ENCODE data around the gene FCER1A. TPM values are rescaled to one million over a fixed set of nuclear protein-coding genes. Genes with fewer than 3 reads are reported as not detected.

The FCER1A gene
- not detected in 2 replicates for total RNA-seq (2014; rRNA removed; shearing (Covaris generic))

DNA sequence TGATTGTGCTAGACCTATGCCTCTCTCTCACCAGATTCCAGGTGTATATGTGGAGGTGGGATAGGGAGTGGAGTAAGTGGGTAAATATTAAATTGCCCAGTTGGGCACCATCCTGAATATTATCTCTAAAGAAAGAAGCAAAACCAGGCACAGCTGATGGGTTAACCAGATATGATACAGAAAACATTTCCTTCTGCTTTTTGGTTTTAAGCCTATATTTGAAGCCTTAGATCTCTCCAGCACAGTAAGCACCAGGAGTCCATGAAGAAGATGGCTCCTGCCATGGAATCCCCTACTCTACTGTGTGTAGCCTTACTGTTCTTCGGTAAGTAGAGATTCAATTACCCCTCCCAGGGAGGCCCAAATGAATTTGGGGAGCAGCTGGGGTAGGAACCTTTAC lies at the start of gene FCER1A:
TSS of gene FCER1A (plus strand) at position 242 of the 400 bp plus-strand sequence. CDS start at position 271, 29 bp downstream.
- no peaks in the 10 kb centered on the region for H3K36me3 ChIP-seq (replicated peaks; ENCODE audit: control insufficient read depth, insufficient read depth, low read length)
- no peak within 1 kb of the TSS for H3K4me3 ChIP-seq (ENCODE audit: insufficient read depth, low read depth, low read length)
- no peaks in the 10 kb centered on the region for H3K27me3 ChIP-seq (ENCODE audit: control insufficient read depth, insufficient read depth, low read length)
- DNase-seq: no peak

GRCh38 chr1:159261311-159261710 lies 40.8 kb upstream of the FCER1A start:
- Histone ChIP-seq H3K27me3 (ENCODE audit: control insufficient read depth, insufficient read depth, low read length) (no peaks in the 10 kb centered on the region), H3K36me3 (replicated peaks; ENCODE audit: control insufficient read depth, insufficient read depth, low read length) (no peaks in the 10 kb centered on the region), H3K4me3 (ENCODE audit: insufficient read depth, low read depth, low read length) (no peak overlapping the region)
- no peak for DNase-seq

DNA sequence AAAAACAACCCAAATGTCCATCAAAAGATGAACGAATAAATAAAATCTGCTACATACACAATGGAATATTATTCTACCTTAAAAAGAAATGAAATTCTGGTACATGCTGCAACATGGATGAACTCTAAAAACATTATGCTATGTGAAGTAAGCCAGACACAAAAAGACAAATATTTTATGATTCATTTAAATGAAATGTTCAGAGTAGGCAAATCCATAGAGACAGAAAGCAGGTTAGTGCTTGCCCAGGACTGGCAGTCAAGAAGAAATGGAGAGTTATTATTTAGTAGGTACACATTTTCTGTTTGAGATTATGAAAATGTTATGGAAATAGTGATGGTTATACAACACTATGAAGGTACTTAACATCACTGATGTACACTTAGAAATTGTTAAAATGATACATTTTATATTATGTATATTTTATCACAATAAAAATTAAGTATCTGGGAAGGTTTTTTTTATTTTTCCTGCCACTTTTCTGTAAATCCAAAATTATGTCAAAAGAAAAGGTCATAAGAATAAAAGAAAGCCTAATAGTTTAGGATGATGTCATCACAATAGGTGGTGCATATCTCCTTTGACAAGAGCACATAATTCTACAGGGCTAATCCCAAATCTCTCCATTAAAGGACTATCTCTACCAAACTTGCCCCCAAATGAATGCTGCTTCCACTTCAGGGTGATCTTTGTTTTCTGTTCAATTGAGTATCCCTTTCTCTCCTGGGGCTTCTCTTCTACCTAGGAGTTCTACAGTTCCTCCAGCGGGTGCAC lies 40.2 kb upstream of the FCER1A start:
- Histone ChIP-seq H3K4me3 (ENCODE audit: insufficient read depth, low read depth, low read length) (no peak overlapping the region), H3K27me3 (ENCODE audit: control insufficient read depth, insufficient read depth, low read length) (no peaks in the 10 kb centered on the region), H3K36me3 (replicated peaks; ENCODE audit: control insufficient read depth, insufficient read depth, low read length) (no peaks in the 10 kb centered on the region)
- DNase-seq: no peak

GRCh38 chr1:159266832-159267231 lies 35.3 kb upstream of the FCER1A start:
- no peak overlapping the region for H3K4me3 ChIP-seq (ENCODE audit: insufficient read depth, low read depth, low read length)
- no peaks in the 10 kb centered on the region for H3K27me3 ChIP-seq (ENCODE audit: control insufficient read depth, insufficient read depth, low read length)
- DNase-seq: no peak
- no peaks in the 10 kb centered on the region for H3K36me3 ChIP-seq (replicated peaks; ENCODE audit: control insufficient read depth, insufficient read depth, low read length)

DNA sequence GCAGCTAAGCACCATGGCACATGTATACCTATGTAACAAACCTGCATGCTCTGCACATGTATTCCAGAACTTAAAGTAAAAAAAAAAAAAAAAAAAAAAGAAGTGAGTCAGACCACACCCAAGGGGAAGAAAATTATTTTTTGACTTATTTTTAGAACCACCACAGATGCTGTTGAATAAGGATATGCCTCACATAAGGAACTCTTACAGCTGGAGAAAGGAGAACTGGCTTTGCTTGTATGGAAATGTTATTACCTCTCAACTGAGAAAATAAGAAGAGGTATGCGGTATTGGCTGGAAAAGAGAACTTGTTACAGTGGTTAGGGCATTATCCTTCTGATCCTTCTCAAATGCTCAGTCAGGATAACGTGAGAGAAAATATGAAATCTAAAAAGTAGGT lies 27.5 kb upstream of the FCER1A start:
- DNase-seq: no peak
- Histone ChIP-seq H3K36me3 (replicated peaks; ENCODE audit: control insufficient read depth, insufficient read depth, low read length) (no peaks in the 10 kb centered on the region), H3K27me3 (ENCODE audit: control insufficient read depth, insufficient read depth, low read length) (no peaks in the 10 kb centered on the region), H3K4me3 (ENCODE audit: insufficient read depth, low read depth, low read length) (no peak overlapping the region)

DNA sequence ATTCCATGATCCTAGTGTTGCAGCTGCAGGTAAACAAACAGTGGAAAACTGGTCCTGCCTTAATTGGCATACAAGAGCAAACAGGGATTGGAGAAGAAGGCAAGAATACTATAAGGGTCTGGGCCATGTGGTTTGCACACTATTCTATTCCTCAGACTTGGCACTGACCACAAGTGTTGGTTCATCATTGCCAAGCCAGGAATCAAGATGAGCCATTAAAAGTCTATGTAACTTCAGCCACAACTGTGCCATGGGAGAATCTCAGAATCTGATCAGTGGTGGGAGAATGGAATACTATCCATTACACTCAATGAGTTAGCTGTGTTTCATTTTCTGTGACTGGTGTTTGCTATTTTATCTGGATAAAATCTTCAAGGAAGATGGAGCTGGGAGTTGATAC lies 26.2 kb upstream of the FCER1A start:
- H3K36me3 ChIP-seq (replicated peaks; ENCODE audit: control insufficient read depth, insufficient read depth, low read length): no peaks in the 10 kb centered on the region
- H3K4me3 ChIP-seq (ENCODE audit: insufficient read depth, low read depth, low read length): no peak overlapping the region
- H3K27me3 ChIP-seq (ENCODE audit: control insufficient read depth, insufficient read depth, low read length): no peaks in the 10 kb centered on the region
- no peak for DNase-seq

- H3K36me3 ChIP-seq (replicated peaks; ENCODE audit: control insufficient read depth, insufficient read depth, low read length): no peaks in the 10 kb centered on the region
- no peak for DNase-seq
- H3K27me3 ChIP-seq (ENCODE audit: control insufficient read depth, insufficient read depth, low read length): no peaks in the 10 kb centered on the region
- no peak overlapping the region for H3K4me3 ChIP-seq (ENCODE audit: insufficient read depth, low read depth, low read length)
Observed at GRCh38 chr1:159279773-159280172, 22.4 kb upstream of the FCER1A start.

DNA sequence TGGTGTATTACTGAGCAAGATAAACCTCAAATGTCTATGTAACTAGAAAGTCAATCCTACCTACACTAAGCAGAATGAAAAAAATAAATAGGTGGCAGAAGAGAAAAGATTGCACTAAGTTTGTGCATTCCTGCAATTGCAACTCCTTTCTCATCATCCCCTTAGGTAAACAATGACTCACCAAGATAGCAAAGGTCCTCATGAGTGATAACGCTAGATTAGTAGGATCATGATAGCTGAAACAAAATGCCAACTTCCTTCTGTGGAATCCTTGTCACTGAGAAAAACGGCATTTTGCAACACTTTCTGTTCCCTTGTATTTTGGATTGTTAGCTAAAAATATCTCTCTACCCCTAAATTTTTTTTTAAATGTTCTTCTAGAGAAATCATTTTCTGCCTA lies 20.0 kb upstream of the FCER1A start:
- H3K27me3 ChIP-seq (ENCODE audit: control insufficient read depth, insufficient read depth, low read length): no peaks in the 10 kb centered on the region

DNA sequence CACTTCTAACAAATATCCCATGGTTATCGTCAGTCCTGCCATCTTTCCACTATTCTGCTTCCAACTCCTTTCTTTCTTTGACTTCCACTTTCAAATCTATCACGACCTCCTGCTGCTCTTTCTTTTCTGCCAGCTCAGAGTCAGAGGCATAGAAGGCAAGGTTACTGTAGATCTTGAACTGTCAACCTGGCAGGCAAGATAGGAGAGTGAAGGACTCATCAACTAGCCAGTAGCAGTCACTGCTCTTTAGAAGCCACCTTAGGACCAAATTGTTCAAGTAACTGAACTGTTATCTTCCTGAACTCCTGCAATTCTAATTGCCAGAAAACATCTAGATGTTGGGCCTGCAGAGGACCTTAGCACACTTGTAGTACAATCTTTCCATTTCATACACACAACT lies 13.1 kb upstream of the FCER1A start:
- no peak for DNase-seq
- H3K27me3 ChIP-seq (ENCODE audit: control insufficient read depth, insufficient read depth, low read length): no peaks in the 10 kb centered on the region
- H3K36me3 ChIP-seq (replicated peaks; ENCODE audit: control insufficient read depth, insufficient read depth, low read length): no peaks in the 10 kb centered on the region
- H3K4me3 ChIP-seq (ENCODE audit: insufficient read depth, low read depth, low read length): no peak overlapping the region

More for the DNA sequence above, 20.0 kb upstream of the FCER1A start:
- Histone ChIP-seq H3K36me3 (replicated peaks; ENCODE audit: control insufficient read depth, insufficient read depth, low read length) (no peaks in the 10 kb centered on the region), H3K4me3 (ENCODE audit: insufficient read depth, low read depth, low read length) (no peak overlapping the region)
- no peak for DNase-seq

DNA sequence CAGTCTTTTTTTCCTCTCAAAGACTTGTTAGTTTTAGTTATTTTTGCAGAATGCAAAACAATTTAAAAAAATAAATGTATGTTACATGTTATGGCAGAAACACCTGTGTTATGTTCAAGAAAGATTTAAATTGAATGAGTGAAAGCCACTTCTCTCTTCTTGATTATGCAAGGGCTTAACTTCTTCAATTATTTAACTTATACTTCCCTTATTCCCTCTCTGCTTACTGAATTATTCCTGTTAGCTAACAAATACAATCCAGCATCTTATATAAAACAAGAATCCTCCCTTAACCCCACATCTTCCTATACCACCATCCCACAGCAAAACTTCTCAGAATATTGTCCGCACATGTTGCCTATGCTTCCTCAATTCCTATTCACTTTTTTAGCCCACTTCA lies 10.7 kb upstream of the FCER1A start:
- no peak for DNase-seq

GRCh38 chr1:159296706-159297375 lies 5.3 kb upstream of the FCER1A start:
- H3K4me3 ChIP-seq (ENCODE audit: insufficient read depth, low read depth, low read length): no peak overlapping the region
- no peak for DNase-seq
- no peaks in the 10 kb centered on the region for H3K27me3 ChIP-seq (ENCODE audit: control insufficient read depth, insufficient read depth, low read length)
- no peaks in the 10 kb centered on the region for H3K36me3 ChIP-seq (replicated peaks; ENCODE audit: control insufficient read depth, insufficient read depth, low read length)

More for the DNA sequence above, 10.7 kb upstream of the FCER1A start:
- H3K36me3 ChIP-seq (replicated peaks; ENCODE audit: control insufficient read depth, insufficient read depth, low read length): no peaks in the 10 kb centered on the region
- H3K4me3 ChIP-seq (ENCODE audit: insufficient read depth, low read depth, low read length): no peak overlapping the region
- no peaks in the 10 kb centered on the region for H3K27me3 ChIP-seq (ENCODE audit: control insufficient read depth, insufficient read depth, low read length)

- Histone ChIP-seq H3K36me3 (replicated peaks; ENCODE audit: control insufficient read depth, insufficient read depth, low read length) (no peaks in the 10 kb centered on the region), H3K4me3 (ENCODE audit: insufficient read depth, low read depth, low read length) (no peak overlapping the region), H3K27me3 (ENCODE audit: control insufficient read depth, insufficient read depth, low read length) (no peaks in the 10 kb centered on the region)
- no peak for DNase-seq
Observed at GRCh38 chr1:159300146-159300545, 2.0 kb upstream of the FCER1A start.

- Histone ChIP-seq H3K4me3 (ENCODE audit: insufficient read depth, low read depth, low read length) (no peak overlapping the region), H3K36me3 (replicated peaks; ENCODE audit: control insufficient read depth, insufficient read depth, low read length) (no peaks in the 10 kb centered on the region), H3K27me3 (ENCODE audit: control insufficient read depth, insufficient read depth, low read length) (no peaks in the 10 kb centered on the region)
- DNase-seq: peak; percentile 10
Observed at GRCh38 chr1:159307346-159308020, 5.3 kb downstream of the FCER1A start.

DNA sequence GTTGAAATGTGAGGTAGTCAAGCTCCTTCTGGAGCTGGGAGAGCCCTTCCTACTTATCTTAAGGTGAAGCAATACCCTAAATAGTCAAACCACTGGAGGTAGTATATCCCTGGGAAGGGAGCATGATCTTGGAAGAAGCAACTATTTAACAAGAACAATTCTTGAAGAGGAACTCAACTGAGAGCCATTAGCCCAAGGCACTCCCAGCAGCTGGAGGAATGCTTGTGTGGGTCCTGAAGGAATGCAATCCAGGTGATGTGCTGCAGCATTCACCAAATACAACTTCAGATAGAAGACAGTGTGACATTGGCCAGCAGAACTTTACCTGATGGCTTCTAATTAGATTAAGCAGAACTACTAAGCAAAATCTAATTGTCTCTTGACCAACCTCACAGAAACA lies 9.5 kb downstream of the FCER1A start:
- Histone ChIP-seq H3K4me3 (ENCODE audit: insufficient read depth, low read depth, low read length) (no peak overlapping the region), H3K36me3 (replicated peaks; ENCODE audit: control insufficient read depth, insufficient read depth, low read length) (no peaks in the 10 kb centered on the region), H3K27me3 (ENCODE audit: control insufficient read depth, insufficient read depth, low read length) (no peaks in the 10 kb centered on the region)
- DNase-seq: no peak

GRCh38 chr1:159315381-159315780 lies 13.2 kb downstream of the FCER1A start:
- no peaks in the 10 kb centered on the region for H3K36me3 ChIP-seq (replicated peaks; ENCODE audit: control insufficient read depth, insufficient read depth, low read length)
- DNase-seq: no peak
- H3K4me3 ChIP-seq (ENCODE audit: insufficient read depth, low read depth, low read length): no peak overlapping the region
- H3K27me3 ChIP-seq (ENCODE audit: control insufficient read depth, insufficient read depth, low read length): no peaks in the 10 kb centered on the region

Measured in H7 (cell line).